HepG2 (cell line): ENCODE results near the gene GATC. TPM values are rescaled to one million over a fixed set of nuclear protein-coding genes. Genes with fewer than 3 reads are reported as not detected.
A peak's percentile ranks its signal among the peaks of the same experiment; 100 is the strongest.

Experiments used
- ATAC-seq: fragments of 200-7000 bp; cut with Tn5 transposase; 3 replicates; pipeline ENCODE4 v1.9.1; 2020; ENCODE audit warnings: mild to moderate bottlenecking, moderate library complexity
- BruUV-seq: library from RNA; stranded (reverse); fragments of 400-500 nt; replicated peaks from 2 replicates; lab custom pipeline; 2021; lab: Mats Ljungman, UMichigan
- CTCF ChIA-PET: fragments of 300-600 bp; formaldehyde crosslinking; extraction: SDS; loops from one replicate; lab custom pipeline; 2021; ENCODE audit warnings: low total read pairs, inconsistent platforms, low intra/inter-chr PET ratio; lab: Yijun Ruan, JAX
- POLR2A ChIA-PET: fragments of 350-600 bp; sonication (Branson Sonifier 250); formaldehyde crosslinking; loops from one replicate; lab custom pipeline; 2020; ENCODE audit warnings: antibody characterized with exemption, inconsistent platforms; lab: Yijun Ruan, JAX
- DNase-seq: peaks from one replicate; pipeline ENCODE4 v3.0.0-alpha.2; 2015; ENCODE audit warnings: low spot score
- FAIRE-seq: peaks from 3 replicates; lab custom pipeline; 2011; peaks lifted over from hg19 to GRCh38; lab: Jason Lieb, UNC
- H2AFZ ChIP-seq: one replicate; pipeline ENCODE4 v1.6.1; 2011; ENCODE audit warnings: low read length, inconsistent platforms
- H3K27ac ChIP-seq: fragments of 300-600 bp; 3 replicates; pipeline ENCODE4 v1.8.0; 2011; ENCODE audit warnings: mixed run types, mild to moderate bottlenecking, mixed read lengths, low read length, inconsistent platforms; ENCODE audit not compliant: insufficient read depth; ENCODE audit errors: extremely low read length
- H3K27me3 ChIP-seq, 2 experiments: fragments of 200-600 bp in 1 of 2; 2 replicates in 1 of 2; 3 replicates in 1 of 2; pipeline versions ENCODE4 v1.6.0 to v1.8.0; 2011; ENCODE audit warnings: low read length in 2 of 2, mild to moderate bottlenecking in 2 of 2, moderate library complexity in 2 of 2, inconsistent platforms in 1 of 2; ENCODE audit not compliant: insufficient read depth in 2 of 2, control insufficient read depth in 1 of 2
- H3K36me3 ChIP-seq, 2 experiments: fragments of 200-600 bp in 1 of 2; replicated peaks in 1 of 2; 2 replicates in 1 of 2; 3 replicates in 1 of 2; pipeline versions ENCODE4 v1.5.1 to v1.8.0; 2011; ENCODE audit warnings: low read length in 2 of 2, inconsistent platforms in 1 of 2; ENCODE audit not compliant: insufficient read depth in 2 of 2, control insufficient read depth in 1 of 2
- H3K4me1 ChIP-seq: 2 replicates; pipeline ENCODE4 v1.5.1; 2012; ENCODE audit warnings: low read length, inconsistent platforms; ENCODE audit not compliant: insufficient read depth
- H3K4me2 ChIP-seq: 2 replicates; pipeline ENCODE4 v1.6.0; 2011; ENCODE audit warnings: low read depth, low read length, inconsistent platforms
- H3K4me3 ChIP-seq, 3 experiments: fragments of 200-600 bp in 1 of 3; sonication (generic), shearing (Covaris generic) in 1 of 3; replicated peaks in 1 of 3; 2 replicates each; pipeline ENCODE4 v1.5.1; 2011 to 2016; ENCODE audit warnings: low read length in 3 of 3, inconsistent platforms in 2 of 3, low read depth in 2 of 3, mild to moderate bottlenecking in 2 of 3, control low read depth in 1 of 3, mixed read lengths in 1 of 3; ENCODE audit not compliant: insufficient read depth in 1 of 3
- H3K79me2 ChIP-seq: one replicate; pipeline ENCODE4 v1.6.1; 2011; ENCODE audit warnings: low read length, inconsistent platforms; ENCODE audit not compliant: insufficient read depth
- H3K9ac ChIP-seq: 2 replicates; pipeline ENCODE4 v1.6.0; 2011; ENCODE audit warnings: mild to moderate bottlenecking, low read depth, low read length, inconsistent platforms; ENCODE audit not compliant: insufficient read depth
- H3K9me3 ChIP-seq: 2 replicates; pipeline ENCODE4 v1.5.1; 2012; ENCODE audit warnings: mild to moderate bottlenecking, low read length
- H4K20me1 ChIP-seq: 2 replicates; pipeline ENCODE4 v1.6.0; 2011; ENCODE audit warnings: inconsistent platforms, mild to moderate bottlenecking, low read length, moderate library complexity; ENCODE audit not compliant: insufficient read depth
- HMG20B ChIP-seq: conservative IDR thresholded peaks from 2 replicates; pipeline ENCODE4 v1.6.1; 2016; ENCODE audit warnings: missing genetic modification reagents, missing compliant biosample characterization
- JUNB ChIP-seq: sonication (generic); formaldehyde crosslinking; IDR thresholded peaks from 2 replicates; pipeline ENCODE4 v1.8.0; 2022; ENCODE audit warnings: missing genetic modification reagents, mild to moderate bottlenecking, borderline replicate concordance
- ZNF646 ChIP-seq: sonication (generic); formaldehyde crosslinking; IDR thresholded peaks from 2 replicates; pipeline ENCODE4 v1.9.0; 2021; ENCODE audit warnings: mild to moderate bottlenecking, missing genetic modification reagents
- WGBS: methylation state at CpG from one replicate; pipeline ENCODE4 v1.1.6; 2017; ENCODE audit warnings: low lambda C conversion rate; 5-methylcytosine and 5-hydroxymethylcytosine counted together
- in situ Hi-C: cut with HindIII; loops from 2 replicates; pipeline ENCODE4 v1.10.0; 2017; ENCODE audit warnings: low pct_unique_long_range_greater_than_20kb; ENCODE audit not compliant: extremely low pct_ligation_motif_present
- intact Hi-C: fragments of 100-400 bp; cut with micrococcal nuclease; formaldehyde crosslinking; loops from one replicate; pipeline ENCODE4 v1.10.0; 2022; ENCODE audit not compliant: unreplicated experiment
- polyA plus RNA-seq, 8 experiments: library from polyadenylated mRNA; depleted of rRNA in 3 of 8; stranded (reverse) in 7 of 8; unstranded in 1 of 8; fragments of >200 nt; fragmentation: Illumina TruSeq in 4 of 8; extraction: Trizol in 4 of 8; gene quantifications; 2 replicates each; pipeline versions ENCODE4 v1.2.1 to v1.2.3, GENCODE V29; 2011 to 2016; ENCODE audit warnings: low read depth in 4 of 8, missing spikeins in 1 of 8, mixed read lengths in 1 of 8; ENCODE audit not compliant: insufficient read depth in 1 of 8
- total RNA-seq, 5 experiments: library from RNA; depleted of rRNA; stranded (reverse); fragments of >200 nt; fragmentation: Illumina TruSeq; extraction: Trizol; gene quantifications; 2 replicates each; pipeline ENCODE4 v1.2.3, GENCODE V29; 2016; ENCODE audit warnings: low read depth in 1 of 5
- TF ChIP-seq, protein P1 (sequence below): sonication (generic); formaldehyde crosslinking; IDR thresholded peaks from 2 replicates; pipeline ENCODE4 v1.8.1; 2023; ENCODE audit warnings: mild to moderate bottlenecking, missing genetic modification reagents, borderline replicate concordance

The GATC gene
- total and polyA plus RNA-seq, 2 of the 13 experiments (the other 11 are each of a cell fraction or from before 2014, with no cell fraction given): 17.7 to 29.7 TPM

DNA sequence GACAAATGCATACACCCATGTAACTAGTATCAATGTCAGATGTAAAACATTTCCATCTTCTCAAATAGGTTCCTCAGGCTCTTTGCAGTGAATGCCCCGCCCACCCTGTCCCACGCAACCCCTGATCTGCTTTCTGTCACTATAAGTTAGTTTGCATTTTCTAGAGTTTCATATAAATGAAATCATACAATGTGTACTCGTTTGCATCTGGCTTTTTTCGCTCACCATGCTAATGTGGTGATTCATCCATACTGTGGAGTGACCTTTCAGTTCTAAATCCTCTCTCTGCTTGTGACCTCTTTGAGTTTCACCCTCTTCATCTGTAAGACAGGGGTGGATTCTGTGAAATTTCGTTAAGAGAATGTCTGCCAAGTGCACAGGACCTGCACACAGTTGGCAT, 46.7 kb upstream of the GATC start (continued):
- TF ChIP-seq ZNF646 (CRISPR knock-in tag): no peak

DNA sequence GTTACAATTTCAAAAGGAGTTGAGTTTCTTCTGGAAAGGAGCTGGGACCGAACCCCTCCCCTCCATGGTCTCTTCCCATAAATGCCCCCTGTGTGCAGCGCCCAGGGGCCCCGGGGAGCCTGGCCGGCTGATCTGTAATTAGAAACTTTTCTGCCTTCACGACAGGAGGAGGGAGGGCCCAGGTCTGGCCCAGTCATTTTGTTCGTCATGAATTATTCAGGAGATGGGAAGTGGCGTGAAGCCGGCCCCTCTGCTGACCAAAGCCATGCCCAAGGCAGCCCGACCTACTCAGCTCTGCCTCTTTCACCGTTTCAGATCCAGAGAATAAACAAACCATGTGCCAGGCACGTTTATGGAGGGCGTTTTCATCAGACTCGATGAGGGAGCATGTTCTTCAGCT, 44.0 kb upstream of the GATC start:
- FAIRE-seq (no peak), DNase-seq (no peak), ATAC-seq (peak; percentile 68)
- H3K9me3 ChIP-seq: no peaks in the 10 kb centered on the region
- TF ChIP-seq HMG20B (CRISPR knock-in tag): no peak
- TF ChIP-seq, protein P1, sequence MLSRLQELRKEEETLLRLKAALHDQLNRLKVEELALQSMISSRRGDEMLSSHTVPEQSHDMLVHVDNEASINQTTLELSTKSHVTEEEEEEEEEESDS (CRISPR knock-in tag): no peak
- TF ChIP-seq JUNB (CRISPR knock-in tag): no peak
- no TSS peak for BruUV-seq
- H3K9ac ChIP-seq: no peak overlapping the region
- H3K27ac ChIP-seq: no peak overlapping the region
- peaks cover 0 to 5% of the 10 kb centered on the region in 2 experiments; a peak in 3 of 5 replicates for H3K27me3 ChIP-seq
- WGBS: 13% methylated on average over 11 of the region's 13 CpGs
- in situ Hi-C loops (no loop called here), intact Hi-C loops (no loop called here)
- no peaks in the 10 kb centered on the region for H3K79me2 ChIP-seq
- no peaks in the 10 kb centered on the region for H4K20me1 ChIP-seq
- no peak overlapping the region for H2AFZ ChIP-seq
- peak overlapping the region in 1 of 3 experiments; percentile 16; a peak in 1 of 6 replicates for H3K4me3 ChIP-seq
- H3K4me1 ChIP-seq: peaks cover 12% of the 10 kb centered on the region
- CTCF ChIA-PET: no interaction called here
- peak overlapping the region; percentile 47 for H3K4me2 ChIP-seq
- H3K36me3 ChIP-seq: no peaks in the 10 kb centered on the region
- POLR2A ChIA-PET: no interaction called here
